Fibroblast of villous mesenchyme (primary cell): Measurements from ENCODE around the gene PLEKHD1. TPM values are rescaled to one million over a fixed set of nuclear protein-coding genes. Genes with fewer than 3 reads are reported as not detected.

Experiments used
- DNase-seq: peaks from one replicate; pipeline ENCODE4 v3.0.0-alpha.2; 2010; ENCODE audit warnings: low read depth
- H3K4me3 ChIP-seq: 2 replicates; pipeline ENCODE4 v1.5.1; 2011; ENCODE audit warnings: low read depth, mild to moderate bottlenecking, low read length
- CTCF ChIP-seq: IDR thresholded peaks from 2 replicates; pipeline ENCODE4 v1.5.1; 2012; ENCODE audit warnings: low read depth, mild to moderate bottlenecking, low read length; ENCODE audit not compliant: insufficient read depth
- total RNA-seq: library from RNA; depleted of rRNA; stranded (reverse); fragments of >200 nt; gene quantifications from 2 replicates; pipeline ENCODE4 v1.2.3, GENCODE V29; 2012

Gene PLEKHD1
- total RNA-seq, 1 donor = not detected

- TF ChIP-seq CTCF = no peak
- no peak for DNase-seq
- no peak overlapping the region for H3K4me3 ChIP-seq
These were observed 75.1 kb downstream of the PLEKHD1 start for GRCh38 chr14:69559581-69560011.

GRCh38 chr14:69560826-69561225, 76.3 kb downstream of the PLEKHD1 start:
- no peak for TF ChIP-seq CTCF
- H3K4me3 ChIP-seq = no peak overlapping the region
- DNase-seq = no peak

GRCh38 chr14:69561893-69562292, 77.4 kb downstream of the PLEKHD1 start:
- no peak for TF ChIP-seq CTCF
- no peak overlapping the region for H3K4me3 ChIP-seq
- no peak for DNase-seq

- DNase-seq = no peak
- no peak for TF ChIP-seq CTCF
- H3K4me3 ChIP-seq = no peak overlapping the region
These were observed 83.0 kb downstream of the PLEKHD1 start for GRCh38 chr14:69567563-69567962.

- TF ChIP-seq CTCF = no peak
- DNase-seq = no peak
These were observed 85.3 kb downstream of the PLEKHD1 start for GRCh38 chr14:69569859-69570258.

GRCh38 chr14:69570836-69571330, 86.4 kb downstream of the PLEKHD1 start:
- DNase-seq = no peak
- TF ChIP-seq CTCF = no peak

More at GRCh38 chr14:69569859-69570258, 85.3 kb downstream of the PLEKHD1 start:
- no peak overlapping the region for H3K4me3 ChIP-seq

GRCh38 chr14:69571449-69572029, 87.0 kb downstream of the PLEKHD1 start:
- TF ChIP-seq CTCF = no peak
- no peak for DNase-seq
- no peak overlapping the region for H3K4me3 ChIP-seq

More at GRCh38 chr14:69570836-69571330, 86.4 kb downstream of the PLEKHD1 start:
- H3K4me3 ChIP-seq = no peak overlapping the region
